BLaER1 (cell line): ENCODE data around the gene ZBTB4.

ENCODE experiments used
- H3K27ac ChIP-seq: shearing (Covaris generic); formaldehyde crosslinking; 2 replicates; pipeline ENCODE4 v1.8.1; 2022
- H3K27me3 ChIP-seq: shearing (Covaris generic); formaldehyde crosslinking; 2 replicates; pipeline ENCODE4 v1.8.1; 2022
- H3K36me3 ChIP-seq: shearing (Covaris generic); formaldehyde crosslinking; 2 replicates; pipeline ENCODE4 v1.8.1; 2022
- H3K4me1 ChIP-seq: shearing (Covaris generic); formaldehyde crosslinking; 2 replicates; pipeline ENCODE4 v1.8.1; 2022
- H3K4me2 ChIP-seq: shearing (Covaris generic); formaldehyde crosslinking; 2 replicates; pipeline ENCODE4 v1.8.1; 2022
- H3K4me3 ChIP-seq: shearing (Covaris generic); formaldehyde crosslinking; 2 replicates; pipeline ENCODE4 v1.8.1; 2022
- H3K9ac ChIP-seq: shearing (Covaris generic); formaldehyde crosslinking; 2 replicates; pipeline ENCODE4 v1.8.1; 2022
- H3K9me3 ChIP-seq: shearing (Covaris generic); formaldehyde crosslinking; 2 replicates; pipeline ENCODE4 v1.8.1; 2022
- H4K20me1 ChIP-seq: shearing (Covaris generic); formaldehyde crosslinking; 2 replicates; pipeline ENCODE4 v1.8.1; 2022
- Cebpa-rat ChIP-seq: shearing (Covaris generic); IDR thresholded peaks from 2 replicates; pipeline ENCODE4 v1.8.1; 2022

ZBTB4 gene

DNA sequence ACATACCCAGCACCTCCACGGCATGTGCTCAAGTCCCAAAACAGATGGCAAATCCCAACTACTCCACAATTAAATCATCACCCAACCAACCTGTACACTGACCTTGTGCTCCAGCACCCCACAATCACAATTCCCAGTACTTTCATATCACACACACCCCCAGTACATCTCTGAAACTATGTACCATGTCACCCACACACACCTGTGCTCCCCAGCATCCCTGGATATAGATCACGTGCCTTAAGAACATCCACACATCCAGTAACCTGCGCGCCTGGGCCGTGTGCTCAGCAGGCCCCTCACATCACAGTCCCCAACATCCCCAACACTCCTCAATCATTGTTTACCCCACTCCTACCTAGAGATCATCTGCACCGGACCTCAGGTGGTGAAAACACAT is 69.7 kb downstream of the ZBTB4 start:
- no peak overlapping the region for H3K4me2 ChIP-seq
- no peaks in the 10 kb centered on the region for H4K20me1 ChIP-seq
- no peak overlapping the region for H3K27ac ChIP-seq
- no peak for TF ChIP-seq Cebpa-rat
- no peaks in the 10 kb centered on the region for H3K27me3 ChIP-seq
- H3K9ac ChIP-seq = no peak overlapping the region
- H3K4me1 ChIP-seq = peaks cover 37% of the 10 kb centered on the region
- no peak overlapping the region for H3K4me3 ChIP-seq
- H3K36me3 ChIP-seq = peaks cover 31% of the 10 kb centered on the region
- no peaks in the 10 kb centered on the region for H3K9me3 ChIP-seq
